Stomach (tissue), 9 donors: ENCODE measurements around the gene RMND5A. TPM values are rescaled to one million over a fixed set of nuclear protein-coding genes. Genes with fewer than 3 reads are reported as not detected.
"Not testable (repeated sequence)": the region's sequence is repeated elsewhere in the genome, so short reads cannot be mapped to it uniquely, and the experiment has no call there.

Experiments
- DNase-seq, 2 donors: peaks; one replicate each; pipeline versions ENCODE4 v3.0.0 to v3.0.0-alpha.2; 2013 to 2019
- H3K27ac ChIP-seq, 5 donors: fragments of 200-600 bp in 4 of 5; sonication (generic) in 4 of 5; one replicate each; pipeline ENCODE4 v1.5.1; 2013 to 2019; ENCODE audit warnings: mild to moderate bottlenecking in 1 of 5, moderate library complexity in 1 of 5
- H3K27me3 ChIP-seq, 3 donors: fragments of 200-600 bp; sonication (generic); one replicate each; pipeline ENCODE4 v1.5.1; 2017 to 2019; ENCODE audit warnings: mixed run types in 1 of 3
- H3K36me3 ChIP-seq, 4 donors: fragments of 200-600 bp; sonication (generic); 1 replicate in 3 of 4; 2 replicates in 1 of 4; pipeline ENCODE4 v1.5.1; 2016 to 2019
- H3K4me1 ChIP-seq, 4 donors: fragments of 200-600 bp; sonication (generic); one replicate each; pipeline ENCODE4 v1.5.1; 2016 to 2019
- H3K4me3 ChIP-seq, 4 donors: fragments of 200-600 bp; sonication (generic) in 3 of 4; one replicate each; pipeline ENCODE4 v1.5.1; 2016 to 2019; ENCODE audit warnings: mild to moderate bottlenecking in 1 of 4
- H3K9me3 ChIP-seq, 4 donors: fragments of 200-600 bp; sonication (generic); one replicate each; pipeline ENCODE4 v1.5.1; 2016 to 2019
- EP300 ChIP-seq: sonication (generic); formaldehyde crosslinking; IDR thresholded peaks from one replicate; pipeline ENCODE4 v1.6.1; 2017; ENCODE audit warnings: antibody characterized with exemption
- POLR2A ChIP-seq, 4 donors: fragments of 450-650 bp; IDR thresholded peaks; one replicate each; pipeline ENCODE4 v1.6.1; 2016; ENCODE audit warnings: antibody characterized with exemption in 4 of 4, control low read depth in 2 of 4, mild to moderate bottlenecking in 1 of 4, moderate library complexity in 1 of 4
- POLR2AphosphoS5 ChIP-seq, 3 donors: sonication (generic); formaldehyde crosslinking; IDR thresholded peaks; one replicate each; pipeline ENCODE4 v1.6.1; 2016; ENCODE audit warnings: antibody characterized with exemption in 3 of 3
- WGBS, 5 donors: extraction: QIAGEN DNeasy Blood & Tissue Kit in 3 of 5; methylation state at CpG; one replicate each; pipeline versions ENCODE4 v1.1.5 to v1.1.7; 2013 to 2018; 5-methylcytosine and 5-hydroxymethylcytosine counted together
- intact Hi-C: fragments of 100-400 bp; cut with DNase I; formaldehyde crosslinking; loops from one replicate; pipeline ENCODE4 v1.15.1; 2023; ENCODE audit warnings: low total_unique reads
- polyA plus RNA-seq, 3 donors: library from polyadenylated mRNA; stranded (reverse); fragments of 200-250 nt; gene quantifications; one replicate each; pipeline ENCODE4 v1.2.3, GENCODE V29; 2013
- total RNA-seq, 5 donors: library from RNA; depleted of rRNA; stranded (reverse); fragments of >200 nt; gene quantifications; one replicate each; pipeline versions ENCODE4 v1.1.0 to v1.2.3, GENCODE V29; 2014 to 2016
- TF ChIP-seq, protein P1 (sequence below), 7 experiments: fragments of 450-650 bp in 4 of 7; fragments of 200-600 bp in 3 of 7; sonication (generic) in 3 of 7; IDR thresholded peaks; one replicate each; pipeline ENCODE4 v1.5.1; 2016 to 2019; ENCODE audit warnings: antibody characterized with exemption in 7 of 7, control low read depth in 2 of 7, mild to moderate bottlenecking in 1 of 7
- donor health status: healthy with polysubstance abuse.
- donor health status: Bipolar disorder and iron deficiency.
- donor health status: healthy.

The RMND5A gene
- total and polyA plus RNA-seq, 8 donors = 7.3 to 111 (median 24.5) TPM

DNA sequence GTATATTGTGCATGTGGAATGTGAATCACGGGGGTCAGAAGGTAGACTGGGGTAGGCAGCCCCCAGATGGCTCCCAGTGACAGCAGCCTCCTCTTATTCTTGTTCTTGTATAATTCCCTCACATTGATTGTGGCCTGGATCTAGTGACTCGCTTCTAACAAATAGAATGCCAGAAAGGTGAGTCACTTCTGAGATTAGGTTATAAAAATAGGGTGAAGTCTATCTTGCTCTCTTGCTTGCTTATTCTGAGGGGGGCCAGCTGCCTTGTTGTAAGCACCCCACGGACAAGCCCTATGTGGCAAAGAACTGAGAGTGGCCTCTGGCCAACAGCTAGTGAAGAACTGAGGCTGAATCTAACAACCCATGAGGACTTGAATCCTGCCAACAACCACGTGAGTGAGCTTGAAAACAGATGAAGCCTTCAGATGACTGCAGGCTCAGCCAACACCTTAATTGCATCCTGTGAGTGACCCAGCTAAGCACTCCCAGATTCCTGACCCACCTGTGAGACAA is 15.6 kb upstream of the RMND5A start:
- peak overlapping the region; percentile 60 to 88 (median 68) for H3K27ac ChIP-seq

DNA sequence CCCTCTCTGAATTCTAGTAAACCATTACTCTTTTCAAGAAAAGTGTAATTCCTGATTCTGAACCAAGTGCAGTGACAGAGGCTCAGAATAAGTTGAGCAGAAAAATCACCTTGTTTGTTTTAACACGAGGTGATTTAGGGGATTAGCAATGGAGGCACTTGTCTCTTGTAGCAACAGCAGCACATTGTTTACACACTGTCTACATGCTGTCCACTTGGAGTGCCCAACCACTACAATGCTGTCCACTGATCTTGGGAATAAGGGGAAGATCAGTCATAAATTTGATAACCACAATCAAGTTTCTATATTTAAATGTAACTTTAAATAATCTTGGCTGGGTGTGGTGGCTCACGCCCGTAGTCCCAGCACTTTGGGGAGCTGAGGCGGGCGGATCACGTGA is 13.9 kb upstream of the RMND5A start:
- no peak overlapping the region for H3K4me3 ChIP-seq
- no peaks in the 10 kb centered on the region for H3K27me3 ChIP-seq
- intact Hi-C loops = loop anchor here (10.0 kb wide), 1 partner anchor 69 kb away; no protein-coding TSS in a partner anchor
- H3K27ac ChIP-seq = no peak overlapping the region
- no peaks in the 10 kb centered on the region for H3K36me3 ChIP-seq
- TF ChIP-seq POLR2AphosphoS5 (IDR thresholded peaks at IDR 0.05) (no peak), EP300 (no peak), POLR2A (IDR thresholded peaks at IDR 0.05) (no peak)
- TF ChIP-seq, protein P1, sequence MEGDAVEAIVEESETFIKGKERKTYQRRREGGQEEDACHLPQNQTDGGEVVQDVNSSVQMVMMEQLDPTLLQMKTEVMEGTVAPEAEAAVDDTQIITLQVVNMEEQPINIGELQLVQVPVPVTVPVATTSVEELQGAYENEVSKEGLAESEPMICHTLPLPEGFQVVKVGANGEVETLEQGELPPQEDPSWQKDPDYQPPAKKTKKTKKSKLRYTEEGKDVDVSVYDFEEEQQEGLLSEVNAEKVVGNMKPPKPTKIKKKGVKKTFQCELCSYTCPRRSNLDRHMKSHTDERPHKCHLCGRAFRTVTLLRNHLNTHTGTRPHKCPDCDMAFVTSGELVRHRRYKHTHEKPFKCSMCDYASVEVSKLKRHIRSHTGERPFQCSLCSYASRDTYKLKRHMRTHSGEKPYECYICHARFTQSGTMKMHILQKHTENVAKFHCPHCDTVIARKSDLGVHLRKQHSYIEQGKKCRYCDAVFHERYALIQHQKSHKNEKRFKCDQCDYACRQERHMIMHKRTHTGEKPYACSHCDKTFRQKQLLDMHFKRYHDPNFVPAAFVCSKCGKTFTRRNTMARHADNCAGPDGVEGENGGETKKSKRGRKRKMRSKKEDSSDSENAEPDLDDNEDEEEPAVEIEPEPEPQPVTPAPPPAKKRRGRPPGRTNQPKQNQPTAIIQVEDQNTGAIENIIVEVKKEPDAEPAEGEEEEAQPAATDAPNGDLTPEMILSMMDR (IDR thresholded peaks at IDR 0.05) = no peak
- peak in 1 of 2 donors; percentile 11 for DNase-seq
- 73 to 83% (median 77%) methylated on average over 6 of the region's 6 CpGs for WGBS, 5 donors
- no peaks in the 10 kb centered on the region for H3K9me3 ChIP-seq
- peaks cover 0 to 25% (median 12%) of the 10 kb centered on the region in 4 donors for H3K4me1 ChIP-seq

More for the DNA sequence above, 15.6 kb upstream of the RMND5A start:
- Histone ChIP-seq H3K4me3 (no peak overlapping the region), H3K4me1 (peaks cover 0 to 25% (median 12%) of the 10 kb centered on the region in 4 donors), H3K27me3 (no peaks in the 10 kb centered on the region), H3K9me3 (no peaks in the 10 kb centered on the region), H3K36me3 (no peaks in the 10 kb centered on the region)
- DNase-seq = peak; percentile 62 to 80
- intact Hi-C loops = loop anchor here (10.0 kb wide), 1 partner anchor 70 kb away; no protein-coding TSS in a partner anchor
- 15 to 49% (median 19%) methylated on average over 4 of the region's 4 CpGs for WGBS, 5 donors
- TF ChIP-seq POLR2AphosphoS5 (IDR thresholded peaks at IDR 0.05) (peak in 2 of 3 donors; percentile 29 to 36), EP300 (no peak)

DNA sequence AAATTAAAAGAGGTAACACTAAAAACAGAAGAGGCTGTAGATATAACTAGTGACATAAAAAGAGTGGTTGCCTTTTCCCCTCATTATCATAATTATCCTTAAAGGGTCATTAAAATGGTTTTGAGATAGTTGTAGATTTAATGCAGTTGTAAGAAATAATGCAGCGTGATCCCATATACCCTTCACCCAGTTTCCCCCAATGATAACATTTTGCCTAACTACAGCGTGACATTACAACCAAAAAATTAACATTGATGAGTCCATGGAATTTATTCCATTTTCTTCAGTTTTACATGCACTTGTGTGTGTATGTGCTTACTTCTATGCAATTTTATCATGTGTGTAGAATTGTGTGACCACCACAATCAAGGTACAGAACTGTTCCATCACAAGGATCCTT is 13.2 kb upstream of the RMND5A start:
- Histone ChIP-seq H3K4me1 (peaks cover 0 to 25% (median 12%) of the 10 kb centered on the region in 4 donors), H3K4me3 (no peak overlapping the region), H3K9me3 (no peaks in the 10 kb centered on the region), H3K27me3 (no peaks in the 10 kb centered on the region), H3K27ac (no peak overlapping the region), H3K36me3 (no peaks in the 10 kb centered on the region)
- WGBS, 5 donors = 94 to 99% (median 96%) methylated on average over 2 of the region's 2 CpGs
- DNase-seq = no peak
- TF ChIP-seq EP300 = no peak
- TF ChIP-seq, protein P1 (IDR thresholded peaks at IDR 0.05) = no peak
- TF ChIP-seq POLR2AphosphoS5 (IDR thresholded peaks at IDR 0.05) = no peak
- no peak for TF ChIP-seq POLR2A (IDR thresholded peaks at IDR 0.05)
- intact Hi-C loops = loop anchor here (10.0 kb wide), 1 partner anchor 68 kb away; no protein-coding TSS in a partner anchor

DNA sequence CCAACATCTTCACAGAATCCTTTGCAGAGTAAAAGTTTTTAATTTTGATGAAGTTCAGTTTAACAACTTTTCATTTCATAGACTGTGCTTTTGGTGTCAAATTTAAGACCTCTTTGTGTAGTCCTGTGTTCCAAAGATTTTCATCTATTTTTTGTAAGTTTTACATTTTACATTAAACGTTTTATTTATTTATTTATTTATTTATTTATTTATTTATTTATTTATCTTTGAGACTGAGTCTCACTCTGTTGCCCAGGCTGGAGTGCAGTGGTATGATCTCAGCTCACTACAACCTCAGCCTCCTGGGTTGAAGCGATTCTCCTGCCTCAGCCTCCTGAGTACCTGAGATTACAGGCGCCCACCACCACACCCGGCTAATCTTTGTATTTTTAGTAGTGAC is 12.0 kb upstream of the RMND5A start:
- not testable (repeated sequence) for H3K36me3 ChIP-seq, DNase-seq, H3K27me3 ChIP-seq, H3K4me3 ChIP-seq, H3K27ac ChIP-seq, H3K9me3 ChIP-seq
- WGBS, 5 donors = 87 to 94% (median 91%) methylated on average over 4 of the region's 4 CpGs
- intact Hi-C loops = loop anchor here (10.0 kb wide), 1 partner anchor 67 kb away; no protein-coding TSS in a partner anchor
- H3K4me1 ChIP-seq = peaks cover 0 to 25% (median 12%) of the 10 kb centered on the region in 4 donors

DNA sequence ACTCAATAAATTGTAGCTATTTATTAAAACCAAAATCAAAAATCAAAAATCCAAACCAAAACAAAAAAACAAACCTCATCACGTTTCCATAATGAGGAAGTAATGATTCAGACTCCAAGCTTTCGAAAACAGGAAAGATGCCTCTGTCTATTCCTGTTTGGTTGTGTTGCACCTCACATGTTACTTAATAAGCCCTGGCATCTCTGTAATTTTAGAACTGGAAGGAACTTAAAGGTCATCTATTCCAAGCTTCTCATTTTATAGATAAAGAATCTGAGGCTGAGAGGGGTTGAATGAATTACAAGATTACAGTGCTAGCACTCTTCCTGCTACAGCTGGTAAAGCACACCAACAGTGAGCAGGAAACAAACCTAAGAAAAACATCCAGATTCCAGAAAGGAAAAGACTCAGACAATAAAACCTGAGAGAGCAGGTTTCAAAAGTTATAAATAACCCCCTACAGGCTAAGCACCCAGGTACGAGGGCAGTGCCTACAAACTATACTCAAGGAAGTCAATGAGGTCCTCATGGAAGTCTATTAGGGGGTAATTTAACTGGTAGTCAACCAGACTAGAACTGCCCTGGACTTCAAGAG is 5.4 kb upstream of the RMND5A start:
- H3K4me3 ChIP-seq, H3K9me3 ChIP-seq, H3K4me1 ChIP-seq, DNase-seq, H3K27me3 ChIP-seq, intact Hi-C loops, H3K36me3 ChIP-seq: not testable (repeated sequence)
- peak overlapping the region in 4 of 5 donors; percentile 59 to 89 (median 77) for H3K27ac ChIP-seq
- 7 to 44% (median 42%) methylated on average over 1 to 2 of the region's 3 CpGs for WGBS, 5 donors

DNA sequence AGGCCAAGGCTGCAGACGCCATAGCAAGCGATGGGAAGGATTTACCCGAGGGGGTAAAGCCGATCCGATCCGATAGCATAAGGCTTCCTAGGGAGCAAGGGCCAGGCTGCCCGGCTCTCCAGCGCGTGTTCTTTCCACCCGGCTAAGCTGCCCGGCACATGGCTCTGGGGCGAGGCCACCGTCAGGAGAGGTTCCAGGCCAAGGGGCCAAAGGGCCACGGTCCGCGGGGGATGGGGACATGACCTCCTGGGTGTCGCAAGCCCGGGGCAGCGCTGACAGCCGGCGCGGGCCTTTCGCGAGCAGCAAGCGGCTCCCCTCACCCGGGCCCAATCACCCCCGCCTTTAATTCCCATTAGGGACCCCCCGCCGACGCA is 841 bp upstream of the RMND5A start:
- DNase-seq = not testable (repeated sequence)
- peak overlapping the region in 4 of 5 donors; percentile 85 to 96 (median 90) for H3K27ac ChIP-seq
- no CpG with 5 or more reads among the region's 30 CpGs for WGBS, 5 donors

DNA sequence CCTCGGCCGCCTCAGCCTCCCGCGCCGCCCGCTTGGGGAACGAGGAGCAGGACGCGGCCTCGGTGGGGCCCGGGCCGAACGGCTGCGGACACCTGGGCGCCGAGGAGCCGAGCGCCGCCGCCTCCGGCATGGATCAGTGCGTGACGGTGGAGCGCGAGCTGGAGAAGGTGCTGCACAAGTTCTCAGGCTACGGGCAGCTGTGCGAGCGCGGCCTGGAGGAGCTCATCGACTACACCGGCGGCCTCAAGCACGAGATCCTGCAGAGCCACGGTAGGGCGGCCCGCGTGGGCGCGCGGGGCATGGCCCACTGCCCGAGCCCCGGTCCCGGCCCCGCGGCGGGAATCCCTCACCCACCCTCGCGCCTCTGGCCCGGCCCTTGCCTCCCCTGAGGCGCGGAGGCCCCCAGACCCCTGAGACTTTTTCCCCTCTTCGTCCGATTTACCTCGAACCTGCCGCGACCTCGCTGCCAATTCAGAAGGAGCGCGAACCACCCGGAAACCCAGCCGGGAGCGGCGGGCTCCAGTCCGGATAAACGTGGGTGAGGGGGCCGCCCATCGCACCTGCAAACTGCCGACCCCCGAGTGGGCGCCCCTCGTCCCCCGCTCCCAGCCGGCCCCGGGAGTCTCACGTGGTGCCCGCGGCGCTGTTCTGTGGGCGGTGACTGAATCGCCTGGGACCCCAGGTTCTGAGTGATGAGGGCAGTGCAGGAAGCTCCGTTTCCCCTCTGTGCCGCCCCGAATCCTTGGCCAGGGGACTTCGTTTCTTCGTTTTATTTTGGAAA is 639 bp downstream of the RMND5A start:
- H3K4me1 ChIP-seq, H3K9me3 ChIP-seq, H3K36me3 ChIP-seq, H3K27me3 ChIP-seq, intact Hi-C loops: not testable (repeated sequence)
- H3K27ac ChIP-seq = peak overlapping the region; percentile 85 to 97 (median 91)
- WGBS, 5 donors = 0 to 1% (median 0%) methylated on average over 5 to 70 of the region's 85 CpGs; no CpG with 5 or more reads in 1 of the 5 donors
- peak; percentile 54 to 70 for DNase-seq
- peak overlapping the region; percentile 60 to 70 (median 68) for H3K4me3 ChIP-seq

More for the DNA sequence above, 841 bp upstream of the RMND5A start:
- H3K9me3 ChIP-seq, H3K36me3 ChIP-seq, intact Hi-C loops, H3K27me3 ChIP-seq, H3K4me1 ChIP-seq: not testable (repeated sequence)
- peak overlapping the region; percentile 60 to 70 (median 68) for H3K4me3 ChIP-seq

DNA sequence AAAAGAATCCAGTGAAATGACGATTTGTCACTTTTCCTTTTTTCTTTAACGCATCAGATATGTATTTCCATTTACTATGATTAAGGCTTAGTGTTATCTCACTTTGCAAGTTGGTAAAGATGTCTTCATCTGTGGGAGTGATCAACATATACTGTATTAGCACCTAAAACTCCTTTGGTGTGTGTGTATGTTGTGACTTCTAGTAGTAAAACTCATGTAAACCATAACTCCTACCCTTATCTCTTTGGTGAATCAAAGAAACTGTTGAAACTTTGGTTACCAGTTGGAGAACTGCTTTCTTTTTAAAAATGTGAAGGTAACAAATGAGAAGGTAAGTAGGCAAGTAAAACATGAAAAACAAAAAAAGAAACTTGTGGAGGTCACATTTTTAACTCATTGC is 5.6 kb downstream of the RMND5A start:
- H3K4me3 ChIP-seq, intact Hi-C loops, H3K4me1 ChIP-seq, H3K36me3 ChIP-seq, DNase-seq, H3K9me3 ChIP-seq, H3K27me3 ChIP-seq, H3K27ac ChIP-seq: not testable (repeated sequence)
- no CpG with 5 or more reads among the region's 2 CpGs for WGBS, 5 donors

DNA sequence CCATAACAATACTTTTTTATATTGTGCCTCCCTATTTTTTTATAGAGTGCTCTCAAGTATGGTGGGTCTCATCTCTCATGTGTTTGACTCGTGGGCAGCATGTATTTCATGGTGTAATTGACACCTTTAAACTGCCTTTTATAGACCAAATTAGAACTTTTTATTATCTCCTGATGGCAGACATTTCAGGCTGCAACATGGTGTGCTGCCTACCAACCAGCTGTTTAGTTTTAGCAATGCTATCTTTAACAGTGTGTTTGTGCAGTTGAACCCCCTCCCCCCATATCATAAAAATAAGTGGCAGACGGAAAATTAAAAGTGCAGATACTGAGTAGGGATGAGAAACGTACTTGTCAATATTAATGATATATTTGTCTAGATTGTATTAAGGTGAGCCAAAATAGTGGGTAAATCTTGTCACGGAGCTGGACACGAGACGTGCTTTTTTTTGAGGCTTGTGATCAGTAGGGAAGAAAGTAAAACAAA is 12.0 kb downstream of the RMND5A start:
- H3K9me3 ChIP-seq, H3K4me3 ChIP-seq, H3K27me3 ChIP-seq, H3K36me3 ChIP-seq, intact Hi-C loops, H3K4me1 ChIP-seq, H3K27ac ChIP-seq, DNase-seq: not testable (repeated sequence)
- WGBS, 5 donors = 74 to 100% (median 77%) methylated on average over 1 to 5 of the region's 6 CpGs
